ENCODE results near the gene CHL1. TPM values are rescaled to one million over a fixed set of nuclear protein-coding genes. Genes with fewer than 3 reads are reported as not detected.

CHL1 gene
- total RNA-seq, 1 experiment from 2014 or later = not detected

GRCh38 chr3:331881-332280 is 135.3 kb downstream of the CHL1 start:
- intact Hi-C loops (cut with micrococcal nuclease; ENCODE audit: unreplicated experiment) = no loop called here
- CTCF ChIA-PET = no interaction called here
- Mint-ChIP-seq H3K27me3 (ENCODE audit: insufficient read depth, unreplicated experiment) (no peaks in the 10 kb centered on the region), H3K27ac (ENCODE audit: unreplicated experiment) (no peak overlapping the region), H3K4me3 (ENCODE audit: unreplicated experiment) (no peak overlapping the region), H3K9me3 (ENCODE audit: unreplicated experiment) (no peaks in the 10 kb centered on the region), H3K4me1 (ENCODE audit: low read depth, unreplicated experiment) (no peaks in the 10 kb centered on the region), H3K36me3 (ENCODE audit: insufficient read depth, unreplicated experiment) (no peaks in the 10 kb centered on the region)
- Histone ChIP-seq H3K4me1 (no peaks in the 10 kb centered on the region), H3K9me3 (no peaks in the 10 kb centered on the region), H3K36me3 (ENCODE audit: control insufficient read depth, insufficient read depth, low read length) (no peaks in the 10 kb centered on the region), H3K27me3 (replicated peaks; ENCODE audit: control insufficient read depth, insufficient read depth, low read length) (no peaks in the 10 kb centered on the region), H3K4me3 (ENCODE audit: low read depth, low read length) (no peak overlapping the region)
- no peak for TF ChIP-seq CTCF (IDR thresholded peaks at IDR 0.05; ENCODE audit: insufficient read depth in 1 of 2, low read depth in 1 of 2, low read length in 1 of 2, severe bottlenecking in 1 of 2, unreplicated experiment in 1 of 2)
- BruUV-seq (replicated peaks) = no TSS peak
- DNase-seq = no peak
- POLR2A ChIA-PET = interaction anchor here (0.6 kb wide), 1 partner anchor 24 kb away, joined by 4 read pairs; no protein-coding TSS in a partner anchor

DNA sequence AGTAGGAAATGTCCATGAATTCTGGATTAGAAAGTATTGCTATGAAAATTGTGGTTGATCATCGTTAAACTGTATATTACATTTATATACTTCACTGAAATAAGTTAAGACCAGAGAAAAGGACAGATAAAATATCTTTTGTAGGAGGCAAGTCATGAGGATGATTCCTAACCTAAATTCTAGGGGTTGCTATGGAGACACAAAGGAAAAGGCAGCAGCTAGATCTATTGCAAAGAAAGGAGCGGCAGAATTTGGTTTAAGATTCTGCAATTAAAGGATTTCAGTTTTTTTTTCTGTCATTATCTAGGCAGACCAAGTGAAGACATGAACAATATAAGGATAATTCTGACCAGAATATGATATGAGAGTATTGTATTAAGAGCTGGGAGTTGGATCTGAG is 136.1 kb downstream of the CHL1 start:
- no peaks in the 10 kb centered on the region for H3K27me3 Mint-ChIP-seq (ENCODE audit: insufficient read depth, unreplicated experiment)
- H3K4me3 ChIP-seq (ENCODE audit: low read depth, low read length) = no peak overlapping the region
- H3K4me1 Mint-ChIP-seq (ENCODE audit: low read depth, unreplicated experiment) = no peaks in the 10 kb centered on the region
- H3K9me3 Mint-ChIP-seq (ENCODE audit: unreplicated experiment) = no peaks in the 10 kb centered on the region
- no peaks in the 10 kb centered on the region for H3K36me3 Mint-ChIP-seq (ENCODE audit: insufficient read depth, unreplicated experiment)
- no peak for TF ChIP-seq CTCF (IDR thresholded peaks at IDR 0.05; ENCODE audit: insufficient read depth in 1 of 2, low read depth in 1 of 2, low read length in 1 of 2, severe bottlenecking in 1 of 2, unreplicated experiment in 1 of 2)
- DNase-seq = no peak
- CTCF ChIA-PET = no interaction called here
- no peaks in the 10 kb centered on the region for H3K9me3 ChIP-seq
- no TSS peak for BruUV-seq (replicated peaks)
- POLR2A ChIA-PET = no interaction called here
- intact Hi-C loops (cut with micrococcal nuclease; ENCODE audit: unreplicated experiment) = no loop called here
- H3K27me3 ChIP-seq (replicated peaks; ENCODE audit: control insufficient read depth, insufficient read depth, low read length) = no peaks in the 10 kb centered on the region
- no peaks in the 10 kb centered on the region for H3K4me1 ChIP-seq
- no peaks in the 10 kb centered on the region for H3K36me3 ChIP-seq (ENCODE audit: control insufficient read depth, insufficient read depth, low read length)
- no peak overlapping the region for H3K27ac Mint-ChIP-seq (ENCODE audit: unreplicated experiment)
- H3K4me3 Mint-ChIP-seq (ENCODE audit: unreplicated experiment) = no peak overlapping the region

DNA sequence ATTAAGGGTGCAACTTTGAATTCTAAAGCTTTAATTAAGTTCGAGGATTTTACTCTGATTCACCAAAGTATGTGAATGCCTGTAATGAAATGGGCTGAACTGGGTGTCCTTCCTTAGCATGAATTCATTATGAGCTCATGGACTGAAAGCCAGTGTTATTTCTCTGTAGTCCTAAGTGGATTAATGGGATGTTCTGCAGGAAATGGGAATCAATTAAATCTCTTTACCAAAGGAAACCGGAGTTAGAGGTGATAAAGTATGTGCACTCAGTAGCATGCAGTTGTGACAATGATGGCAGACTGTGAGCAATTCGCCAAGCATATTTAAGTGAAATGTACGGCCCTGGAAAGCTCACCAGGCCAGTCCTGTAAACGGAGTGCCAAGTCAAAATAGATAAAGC is 138.7 kb downstream of the CHL1 start:
- H3K4me1 ChIP-seq = no peaks in the 10 kb centered on the region
- BruUV-seq (replicated peaks) = no TSS peak
- intact Hi-C loops (cut with micrococcal nuclease; ENCODE audit: unreplicated experiment) = no loop called here
- no peaks in the 10 kb centered on the region for H3K4me1 Mint-ChIP-seq (ENCODE audit: low read depth, unreplicated experiment)
- no peak for TF ChIP-seq CTCF (IDR thresholded peaks at IDR 0.05; ENCODE audit: insufficient read depth in 1 of 2, low read depth in 1 of 2, low read length in 1 of 2, severe bottlenecking in 1 of 2, unreplicated experiment in 1 of 2)
- no peaks in the 10 kb centered on the region for H3K27me3 ChIP-seq (replicated peaks; ENCODE audit: control insufficient read depth, insufficient read depth, low read length)
- H3K4me3 ChIP-seq (ENCODE audit: low read depth, low read length) = no peak overlapping the region
- ChIA-PET CTCF (no interaction called here), POLR2A (no interaction called here)
- no peak overlapping the region for H3K27ac Mint-ChIP-seq (ENCODE audit: unreplicated experiment)
- no peaks in the 10 kb centered on the region for H3K36me3 Mint-ChIP-seq (ENCODE audit: insufficient read depth, unreplicated experiment)
- H3K36me3 ChIP-seq (ENCODE audit: control insufficient read depth, insufficient read depth, low read length) = no peaks in the 10 kb centered on the region
- H3K9me3 Mint-ChIP-seq (ENCODE audit: unreplicated experiment) = no peaks in the 10 kb centered on the region
- H3K27me3 Mint-ChIP-seq (ENCODE audit: insufficient read depth, unreplicated experiment) = no peaks in the 10 kb centered on the region
- no peak overlapping the region for H3K4me3 Mint-ChIP-seq (ENCODE audit: unreplicated experiment)
- no peak for DNase-seq
- no peaks in the 10 kb centered on the region for H3K9me3 ChIP-seq
